Brain pericyte (primary cell): Measurements from ENCODE around the gene RAB43.
"Not testable (repeated sequence)": the region's sequence is repeated elsewhere in the genome, so short reads cannot be mapped to it uniquely, and the experiment has no call there.

ENCODE experiments used
- DNase-seq: peaks from one replicate; pipeline ENCODE4 v3.0.0-alpha.2; 2012; ENCODE audit warnings: low read depth, low spot score

The RAB43 gene

DNA sequence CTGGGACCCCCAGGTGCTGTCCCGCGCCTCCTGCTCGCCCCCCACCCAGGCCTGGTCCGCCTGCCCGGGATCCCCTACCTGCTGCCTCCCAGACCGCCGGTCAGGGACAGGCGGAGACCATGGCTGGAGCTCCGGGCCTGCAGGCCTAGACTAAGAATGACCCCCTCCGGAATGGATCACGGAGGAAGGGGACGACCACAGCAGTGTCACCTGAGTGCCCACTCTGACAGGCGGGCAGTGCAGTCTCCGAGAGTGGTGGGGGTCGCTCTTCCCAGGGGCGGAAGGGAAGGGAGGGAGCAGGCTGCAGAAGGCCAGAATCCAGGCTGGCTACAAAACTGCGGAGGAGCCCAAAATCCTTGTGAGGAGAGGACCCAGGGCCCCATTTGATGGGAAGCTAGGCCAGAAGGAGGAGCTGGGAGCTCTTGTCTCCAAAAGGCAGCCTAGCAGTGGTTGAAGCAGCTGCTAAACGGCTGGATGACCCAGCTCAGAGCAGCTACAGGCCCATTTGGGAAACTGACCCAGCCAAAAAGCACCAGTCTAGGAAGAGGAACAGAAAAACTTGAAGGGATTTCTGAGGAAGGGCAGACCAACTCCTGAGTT lies 908 bp upstream of the RAB43 start:
- DNase-seq: no peak

GRCh38 chr3:129121016-129121791 lies 400 bp downstream of the RAB43 start:
- DNase-seq: no peak

- peak; percentile 26 for DNase-seq
Measured at GRCh38 chr3:129120254-129121004, 1.2 kb downstream of the RAB43 start.

GRCh38 chr3:129119365-129120100 lies 2.1 kb downstream of the RAB43 start:
- DNase-seq: no peak

DNA sequence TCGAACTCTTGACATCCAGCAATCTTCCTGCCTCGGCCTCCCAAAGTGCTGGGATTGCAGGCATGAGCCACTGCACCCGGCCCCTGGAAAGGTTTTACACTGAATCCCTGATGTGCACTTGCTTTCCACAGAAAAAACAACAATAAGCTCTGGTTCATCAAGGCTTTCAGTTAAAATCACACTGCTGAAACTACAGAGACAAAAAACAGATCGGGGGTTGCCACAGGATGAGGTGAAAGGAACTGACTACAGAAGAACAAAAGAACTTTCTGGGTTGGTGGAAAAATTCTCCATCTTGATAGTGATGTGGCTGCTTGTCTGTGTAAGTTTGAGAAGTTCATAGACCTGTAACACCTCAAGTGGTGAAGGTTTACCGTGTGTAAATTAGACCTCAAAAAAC lies 2.9 kb downstream of the RAB43 start:
- no peak for DNase-seq

DNA sequence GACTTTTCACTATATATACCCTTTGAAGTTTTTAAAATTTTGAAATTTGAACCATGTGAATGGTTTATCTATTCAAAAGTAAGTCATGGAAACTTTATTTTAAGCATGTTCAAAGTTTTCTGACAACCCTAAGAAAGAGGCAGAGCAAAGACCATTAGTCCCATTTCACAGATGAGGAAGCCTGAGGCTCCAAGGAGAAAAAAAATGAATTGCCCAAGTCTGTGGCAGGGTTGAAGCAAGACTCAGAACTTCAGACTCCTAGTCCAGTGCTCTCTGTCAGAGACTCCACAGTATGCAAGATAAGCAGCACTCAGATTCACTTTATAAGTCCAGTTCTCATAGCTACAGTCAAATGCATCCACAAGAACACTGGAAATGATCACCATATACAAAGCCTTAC lies 4.5 kb downstream of the RAB43 start:
- DNase-seq: no peak

GRCh38 chr3:129116482-129116946 lies 5.1 kb downstream of the RAB43 start:
- no peak for DNase-seq

- no peak for DNase-seq
Measured at GRCh38 chr3:129114455-129114854, 7.1 kb downstream of the RAB43 start.

- DNase-seq: no peak
Measured at GRCh38 chr3:129112308-129113052, 9.1 kb downstream of the RAB43 start.

DNA sequence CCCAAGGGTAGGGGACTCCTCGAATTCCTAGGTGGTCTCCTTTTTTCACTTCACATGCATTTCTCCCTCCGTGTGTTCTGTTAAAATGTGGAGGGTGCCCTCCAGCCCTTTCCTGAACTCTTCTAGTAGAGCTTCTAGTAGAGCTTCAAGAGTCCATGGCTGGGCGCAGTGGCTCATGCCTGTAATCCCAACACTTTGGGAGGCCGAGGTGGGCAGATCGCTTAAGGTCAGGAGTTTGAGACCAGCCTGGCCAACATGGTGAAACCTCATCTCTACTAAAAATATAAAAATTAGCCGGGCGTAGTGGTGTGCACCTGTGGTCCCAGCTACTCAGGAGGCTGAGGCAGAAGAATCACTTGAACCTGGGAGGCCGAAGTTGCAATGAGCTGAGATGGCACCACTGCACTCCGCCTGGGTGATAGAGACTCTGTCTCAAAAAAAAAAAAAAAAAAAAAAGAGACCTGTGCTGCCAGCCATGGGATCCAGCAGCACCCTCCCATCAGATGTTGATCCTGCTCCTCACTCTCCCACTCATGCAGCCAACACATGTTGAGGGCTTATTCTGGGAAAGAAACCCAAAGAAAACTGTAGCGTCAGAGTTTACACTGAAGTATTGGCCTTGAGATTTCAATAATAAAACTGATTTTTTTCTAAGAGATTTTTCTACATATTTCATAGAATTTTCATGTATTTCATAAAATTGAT lies 10.4 kb downstream of the RAB43 start:
- DNase-seq: not testable (repeated sequence)

- no peak for DNase-seq
Measured at GRCh38 chr3:129107793-129108192, 13.8 kb downstream of the RAB43 start.

- DNase-seq: no peak
Measured at GRCh38 chr3:129106866-129107565, 14.6 kb downstream of the RAB43 start.

DNA sequence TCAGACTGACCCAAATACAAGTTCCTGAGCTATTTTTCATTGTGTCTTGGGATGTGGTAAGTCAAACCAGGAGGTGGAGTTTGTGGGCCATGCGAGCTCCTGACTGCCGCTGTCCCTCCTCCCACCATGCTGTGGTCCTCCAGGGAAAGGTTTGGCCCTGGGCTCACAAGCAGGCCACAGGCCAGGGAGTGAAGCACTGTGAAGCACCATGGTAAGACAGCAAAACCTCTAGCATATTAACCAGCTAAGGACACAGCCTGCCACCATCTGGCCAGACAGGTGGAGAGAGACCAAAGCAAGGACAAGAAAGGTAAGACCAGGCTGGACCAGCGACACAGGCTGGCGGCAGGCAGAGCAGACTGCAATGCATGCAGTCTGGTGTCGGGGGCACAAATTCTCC lies 15.3 kb downstream of the RAB43 start:
- DNase-seq: no peak

DNA sequence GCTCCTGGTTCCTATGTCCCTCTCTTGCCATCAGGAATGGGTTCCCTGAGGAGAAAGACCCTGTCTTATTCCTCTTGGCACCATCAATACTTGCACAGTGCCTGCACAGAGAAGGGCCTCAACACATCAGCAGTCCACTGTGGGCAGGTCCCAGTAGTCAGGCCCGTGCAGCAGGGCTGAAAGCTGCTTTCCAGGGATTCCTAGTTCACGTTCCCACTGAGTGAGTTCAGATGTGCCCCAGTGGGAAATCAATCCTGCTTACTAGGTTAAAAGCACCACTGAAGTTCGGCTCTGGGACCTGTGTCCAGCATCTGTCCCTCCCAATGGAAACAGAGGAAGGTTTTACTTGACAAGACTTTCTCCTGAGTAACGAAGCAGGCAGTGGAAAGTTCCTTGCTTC lies 15.7 kb downstream of the RAB43 start:
- DNase-seq: no peak

GRCh38 chr3:129104498-129105079 lies 17.0 kb downstream of the RAB43 start:
- no peak for DNase-seq

DNA sequence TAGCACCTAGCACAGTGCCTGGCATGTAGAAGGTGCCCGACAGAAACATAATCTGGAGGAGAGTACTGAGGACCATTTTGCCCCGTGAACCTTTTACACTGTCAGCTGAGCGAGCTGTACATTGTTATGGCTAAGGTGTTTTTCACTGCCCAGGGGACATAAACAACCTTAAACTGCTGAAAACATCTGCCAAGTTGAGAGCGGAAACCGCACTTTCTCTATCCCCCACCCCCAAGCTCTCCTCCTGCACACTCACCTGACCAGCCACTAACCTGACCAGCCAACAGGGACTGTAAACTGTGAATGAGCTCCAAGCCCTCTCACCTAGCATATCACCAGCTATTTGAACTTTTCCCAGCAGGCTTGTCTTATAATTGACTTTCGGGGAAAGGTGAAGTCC lies 17.6 kb downstream of the RAB43 start:
- no peak for DNase-seq

GRCh38 chr3:129103296-129103695 lies 18.3 kb downstream of the RAB43 start:
- DNase-seq: no peak

DNA sequence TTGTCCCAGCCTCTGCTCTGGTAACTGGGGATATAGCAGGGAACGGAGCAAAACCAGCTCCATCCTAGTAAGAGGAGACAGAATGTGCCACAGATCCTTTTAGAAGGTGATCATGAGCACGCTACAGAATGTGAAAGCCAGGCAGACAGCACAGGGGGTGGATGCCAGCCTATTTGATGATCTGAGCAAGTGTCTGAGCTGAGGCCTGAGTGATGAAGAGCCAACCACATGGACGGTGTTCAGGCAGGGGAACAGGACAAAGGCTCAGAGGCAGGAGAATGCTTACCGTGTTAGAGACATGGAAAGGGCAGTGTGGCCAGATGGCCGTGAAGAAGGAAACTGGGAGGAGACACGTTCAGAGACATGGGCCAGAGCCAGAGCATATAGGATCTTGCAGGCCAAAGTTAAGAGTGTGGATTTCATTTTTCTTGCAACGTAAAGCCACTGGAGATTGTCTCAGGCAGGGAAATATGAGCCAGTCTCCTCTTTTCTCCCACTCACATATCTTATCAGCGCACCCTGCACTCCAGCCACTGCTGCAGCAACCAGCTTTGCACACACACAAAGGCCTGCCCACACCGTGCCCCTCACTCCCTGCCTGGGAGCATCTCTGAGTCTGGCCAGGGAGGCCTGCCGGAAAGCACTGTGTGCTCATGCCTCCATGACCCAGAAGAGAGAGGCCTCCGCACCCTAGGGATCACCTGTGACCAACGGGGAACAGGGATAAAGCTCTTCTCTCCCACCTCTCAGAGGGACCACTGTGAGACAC lies 20.1 kb downstream of the RAB43 start:
- no peak for DNase-seq

- DNase-seq: no peak
Measured at GRCh38 chr3:129100274-129100673, 21.3 kb downstream of the RAB43 start.
